Middle frontal gyrus (tissue), 1 donor: Measurements from ENCODE around the gene PANK2.
"Not testable (repeated sequence)": the region's sequence is repeated elsewhere in the genome, so short reads cannot be mapped to it uniquely, and the experiment has no call there.

ENCODE experiments used
- DNase-seq: peaks from one replicate; pipeline ENCODE4 v3.0.0-alpha.2; 2015; ENCODE audit warnings: low spot score; ENCODE audit errors: extremely low spot score

The PANK2 gene

GRCh38 chr20:3888622-3889488, at the start of gene PANK2:
TSS of gene PANK2 (plus strand) at chr20:3889387.
- peak; percentile 96 for DNase-seq

GRCh38 chr20:3840201-3840600, 49.0 kb upstream of the PANK2 start:
- not testable (repeated sequence) for DNase-seq

GRCh38 chr20:3842348-3842930, 46.7 kb upstream of the PANK2 start:
- DNase-seq, result no peak

GRCh38 chr20:3843490-3843889, 45.7 kb upstream of the PANK2 start:
- DNase-seq, result no peak

- not testable (repeated sequence) for DNase-seq
Observed at GRCh38 chr20:3843990-3844619, 45.1 kb upstream of the PANK2 start.

GRCh38 chr20:3846378-3846739, 42.8 kb upstream of the PANK2 start:
- DNase-seq, result no peak

GRCh38 chr20:3846740-3847428, 42.3 kb upstream of the PANK2 start, which contains the start of gene MAVS:
TSS of gene MAVS (plus strand) at chr20:3846834. CDS start at chr20:3854625, 7,791 bp downstream.
- DNase-seq, result peak; percentile 81

GRCh38 chr20:3847429-3847940, 41.7 kb upstream of the PANK2 start:
- no peak for DNase-seq

GRCh38 chr20:3848565-3848964, 40.6 kb upstream of the PANK2 start:
- no peak for DNase-seq

GRCh38 chr20:3854462-3854871, 34.7 kb upstream of the PANK2 start:
- no peak for DNase-seq

- DNase-seq, result no peak
Observed at GRCh38 chr20:3857405-3857804, 31.8 kb upstream of the PANK2 start.

GRCh38 chr20:3858689-3859088, 30.5 kb upstream of the PANK2 start:
- no peak for DNase-seq

GRCh38 chr20:3861191-3861590, 28.0 kb upstream of the PANK2 start:
- DNase-seq, result no peak

GRCh38 chr20:3862333-3862732, 26.9 kb upstream of the PANK2 start:
- no peak for DNase-seq

- DNase-seq, result no peak
Observed at GRCh38 chr20:3863317-3863716, 25.9 kb upstream of the PANK2 start.

GRCh38 chr20:3864518-3864917, 24.7 kb upstream of the PANK2 start:
- no peak for DNase-seq

GRCh38 chr20:3865152-3865886, 23.9 kb upstream of the PANK2 start:
- no peak for DNase-seq

- DNase-seq, result no peak
Observed at GRCh38 chr20:3865887-3866407, 23.2 kb upstream of the PANK2 start.

GRCh38 chr20:3866464-3866863, 22.7 kb upstream of the PANK2 start:
- DNase-seq, result no peak

- no peak for DNase-seq
Observed at GRCh38 chr20:3867802-3868201, 21.4 kb upstream of the PANK2 start.
